Measurements from ENCODE around the gene CDH15. TPM values are rescaled to one million over a fixed set of nuclear protein-coding genes. Genes with fewer than 3 reads are reported as not detected.

Gene CDH15
- total and polyA plus RNA-seq, 9 of the 15 experiments (the other 6 are each of a cell fraction or from before 2014, with no cell fraction given) = 0.07 to 0.18 TPM; not detected in 7

GRCh38 chr16:89217388-89218191 is 46.0 kb downstream of the CDH15 start, which contains the start of gene ZNF778 (continued):
- TF ChIP-seq NR2C2 (CRISPR knock-in tag; IDR thresholded peaks at IDR 0.05) = no peak
- peak; percentile 26; the same call in 1 of the 2 replicates for TF ChIP-seq NR2C2 (tag; IDR thresholded peaks at IDR 0.05)
- TF ChIP-seq ZNF263 (CRISPR knock-in tag; IDR thresholded peaks at IDR 0.05; ENCODE audit: borderline replicate concordance) = peak; percentile 63; the same call in 1 of the 2 replicates
- no peak for TF ChIP-seq MCM2 (IDR thresholded peaks at IDR 0.05; ENCODE audit: low read depth)
- peak; percentile 42; the same call in 1 of the 2 replicates for TF ChIP-seq STAT6 (CRISPR knock-in tag; IDR thresholded peaks at IDR 0.05)
- TF ChIP-seq ETV6 (IDR thresholded peaks at IDR 0.05; ENCODE audit: borderline replicate concordance in 1 of 2, low read depth in 2 of 2, low read length in 1 of 2) = 0 out of 4 replicates have a peak, but pooled peaks of 1 of the 2 experiments have one; percentile 31
- no peak for TF ChIP-seq ETV6 (CRISPR knock-in tag; IDR thresholded peaks at IDR 0.05; ENCODE audit: borderline replicate concordance)
- TF ChIP-seq PML (IDR thresholded peaks at IDR 0.05; ENCODE audit: low read length) = peak; percentile 43
- no peak for TF ChIP-seq MEF2D (tag; conservative IDR thresholded peaks at IDR 0.05; ENCODE audit: low read depth)
- peak; percentile 77 for TF ChIP-seq CTBP1 (IDR thresholded peaks at IDR 0.05; ENCODE audit: borderline replicate concordance)
- TF ChIP-seq IRF9 (tag; IDR thresholded peaks at IDR 0.05) = no peak
- 0 out of 2 replicates have a peak, but pooled peaks have one; percentile 29 for TF ChIP-seq ZZZ3 (IDR thresholded peaks at IDR 0.05)
- peak; percentile 89 for TF ChIP-seq ELF2 (CRISPR knock-in tag; IDR thresholded peaks at IDR 0.05)
- peak; percentile 97 for TF ChIP-seq PHF20 (IDR thresholded peaks at IDR 0.05; ENCODE audit: partially characterized antibody)
- peak in 1 of 2 experiments; percentile 68; a peak in 2 of 4 replicates for TF ChIP-seq MLLT1 (IDR thresholded peaks at IDR 0.05)
- peak; percentile 71 for TF ChIP-seq ETV1 (tag; conservative IDR thresholded peaks at IDR 0.05; ENCODE audit: low read depth)
- peak; percentile 84 for TF ChIP-seq EP400 (IDR thresholded peaks at IDR 0.05)
- 0 out of 2 replicates have a peak, but pooled peaks have one; percentile 37 for TF ChIP-seq KDM2B (CRISPR knock-in tag; IDR thresholded peaks at IDR 0.05)
- TF ChIP-seq GABPB1 (CRISPR knock-in tag; IDR thresholded peaks at IDR 0.05) = peak; percentile 98
- no peak for TF ChIP-seq SREBF1 (IDR thresholded peaks at IDR 0.05; ENCODE audit: borderline replicate concordance, low read depth, low read length)
- TF ChIP-seq TSC22D4 (tag; IDR thresholded peaks at IDR 0.05) = no peak
- TF ChIP-seq CBX1 (IDR thresholded peaks at IDR 0.05; ENCODE audit: low read depth) = peak; percentile 38; the same call in 1 of the 2 replicates
- TF ChIP-seq ARID2 (IDR thresholded peaks at IDR 0.05) = no peak
- no peak for TF ChIP-seq POLR2H (tag; IDR thresholded peaks at IDR 0.05; ENCODE audit: low read depth)

Measured in K562 (cell line).